Upper lobe of left lung (tissue), 4 donors: ENCODE measurements around the gene ENGASE.

Experiments
- POLR2A ChIP-seq, 4 donors: fragments of 450-650 bp; IDR thresholded peaks; one replicate each; pipeline ENCODE4 v1.5.1; 2016 to 2017; ENCODE audit warnings: antibody characterized with exemption in 4 of 4, mild to moderate bottlenecking in 2 of 4
- POLR2AphosphoS5 ChIP-seq, 2 donors: sonication (generic); formaldehyde crosslinking; IDR thresholded peaks; one replicate each; pipeline ENCODE4 v1.5.1; 2017; ENCODE audit warnings: antibody characterized with exemption in 2 of 2
- TF ChIP-seq, protein P1 (sequence below), 6 experiments: fragments of 450-650 bp in 4 of 6; fragments of 200-600 bp in 2 of 6; sonication (generic) in 2 of 6; IDR thresholded peaks; one replicate each; pipeline ENCODE4 v1.5.1; 2016 to 2019; ENCODE audit warnings: antibody characterized with exemption in 6 of 6

DNA sequence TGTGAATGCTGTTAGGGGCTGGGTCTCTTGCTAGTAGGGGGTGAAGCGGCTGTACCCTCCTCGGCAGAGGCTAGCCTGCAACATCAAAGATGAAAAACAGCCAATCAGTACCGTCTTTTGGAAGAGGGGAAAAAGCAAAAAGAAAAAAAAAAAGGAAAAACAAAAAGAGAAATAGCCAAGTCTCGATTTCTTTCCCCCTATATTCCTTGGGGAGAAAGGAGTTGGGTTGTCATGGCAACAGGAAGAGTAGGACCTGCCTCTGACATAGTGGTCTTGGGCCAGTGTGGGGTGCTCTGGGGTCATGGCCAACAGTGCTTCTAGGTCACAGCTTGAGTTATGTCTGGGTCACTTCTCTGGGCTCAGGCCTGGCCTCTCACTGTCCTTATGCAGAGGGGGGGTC lies 17.9 kb downstream of the ENGASE start:
- TF ChIP-seq, protein P1, sequence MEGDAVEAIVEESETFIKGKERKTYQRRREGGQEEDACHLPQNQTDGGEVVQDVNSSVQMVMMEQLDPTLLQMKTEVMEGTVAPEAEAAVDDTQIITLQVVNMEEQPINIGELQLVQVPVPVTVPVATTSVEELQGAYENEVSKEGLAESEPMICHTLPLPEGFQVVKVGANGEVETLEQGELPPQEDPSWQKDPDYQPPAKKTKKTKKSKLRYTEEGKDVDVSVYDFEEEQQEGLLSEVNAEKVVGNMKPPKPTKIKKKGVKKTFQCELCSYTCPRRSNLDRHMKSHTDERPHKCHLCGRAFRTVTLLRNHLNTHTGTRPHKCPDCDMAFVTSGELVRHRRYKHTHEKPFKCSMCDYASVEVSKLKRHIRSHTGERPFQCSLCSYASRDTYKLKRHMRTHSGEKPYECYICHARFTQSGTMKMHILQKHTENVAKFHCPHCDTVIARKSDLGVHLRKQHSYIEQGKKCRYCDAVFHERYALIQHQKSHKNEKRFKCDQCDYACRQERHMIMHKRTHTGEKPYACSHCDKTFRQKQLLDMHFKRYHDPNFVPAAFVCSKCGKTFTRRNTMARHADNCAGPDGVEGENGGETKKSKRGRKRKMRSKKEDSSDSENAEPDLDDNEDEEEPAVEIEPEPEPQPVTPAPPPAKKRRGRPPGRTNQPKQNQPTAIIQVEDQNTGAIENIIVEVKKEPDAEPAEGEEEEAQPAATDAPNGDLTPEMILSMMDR (IDR thresholded peaks at IDR 0.05), result no peak
- no peak for TF ChIP-seq POLR2A (IDR thresholded peaks at IDR 0.05)
- TF ChIP-seq POLR2AphosphoS5 (IDR thresholded peaks at IDR 0.05), result no peak
